GM21737 (cell line): Measurements from ENCODE around the gene THAP12.

Experiments used
- ATAC-seq: cut with Tn5 transposase; IDR thresholded peaks from one replicate; pipeline ENCODE4 v1.9.1; 2021; ENCODE audit warnings: mild to moderate bottlenecking, moderate library complexity; ENCODE audit not compliant: unreplicated experiment

THAP12 gene

GRCh38 chr11:76380159-76380976, 564 bp downstream of the THAP12 start:
- ATAC-seq, result peak; percentile 19

GRCh38 chr11:76379807-76380158, 1.1 kb downstream of the THAP12 start:
- no peak for ATAC-seq

GRCh38 chr11:76376746-76377558, 4.0 kb downstream of the THAP12 start:
- no peak for ATAC-seq

- ATAC-seq, result peak; percentile 60
Observed at GRCh38 chr11:76371170-76371569, 9.8 kb downstream of the THAP12 start.

- ATAC-seq, result no peak
Observed at GRCh38 chr11:76369406-76369805, 11.5 kb downstream of the THAP12 start.

- ATAC-seq, result no peak
Observed at GRCh38 chr11:76368490-76368889, 12.4 kb downstream of the THAP12 start.

GRCh38 chr11:76365038-76365679, 15.8 kb downstream of the THAP12 start:
- no peak for ATAC-seq

GRCh38 chr11:76362716-76363115, 18.2 kb downstream of the THAP12 start:
- no peak for ATAC-seq

- ATAC-seq, result no peak
Observed at GRCh38 chr11:76361776-76362175, 19.2 kb downstream of the THAP12 start.

GRCh38 chr11:76361374-76361773, 19.6 kb downstream of the THAP12 start:
- ATAC-seq, result no peak

- no peak for ATAC-seq
Observed at GRCh38 chr11:76355172-76355571, 25.8 kb downstream of the THAP12 start.

- ATAC-seq, result no peak
Observed at GRCh38 chr11:76348348-76348747, 32.6 kb downstream of the THAP12 start.

GRCh38 chr11:76347466-76347865, 33.5 kb downstream of the THAP12 start:
- no peak for ATAC-seq

- ATAC-seq, result no peak
Observed at GRCh38 chr11:76339221-76339620, 41.7 kb downstream of the THAP12 start.

- no peak for ATAC-seq
Observed at GRCh38 chr11:76337923-76338322, 43.0 kb downstream of the THAP12 start.

- no peak for ATAC-seq
Observed at GRCh38 chr11:76337469-76337868, 43.5 kb downstream of the THAP12 start.

GRCh38 chr11:76336597-76336996, 44.3 kb downstream of the THAP12 start:
- no peak for ATAC-seq

- no peak for ATAC-seq
Observed at GRCh38 chr11:76335842-76336241, 45.1 kb downstream of the THAP12 start.

GRCh38 chr11:76334826-76335389, 46.0 kb downstream of the THAP12 start:
- no peak for ATAC-seq

GRCh38 chr11:76330651-76331050, 50.3 kb downstream of the THAP12 start:
- ATAC-seq, result no peak

- no peak for ATAC-seq
Observed at GRCh38 chr11:76329983-76330382, 50.9 kb downstream of the THAP12 start.
